Measurements from ENCODE around the gene STAMBP.

DNA sequence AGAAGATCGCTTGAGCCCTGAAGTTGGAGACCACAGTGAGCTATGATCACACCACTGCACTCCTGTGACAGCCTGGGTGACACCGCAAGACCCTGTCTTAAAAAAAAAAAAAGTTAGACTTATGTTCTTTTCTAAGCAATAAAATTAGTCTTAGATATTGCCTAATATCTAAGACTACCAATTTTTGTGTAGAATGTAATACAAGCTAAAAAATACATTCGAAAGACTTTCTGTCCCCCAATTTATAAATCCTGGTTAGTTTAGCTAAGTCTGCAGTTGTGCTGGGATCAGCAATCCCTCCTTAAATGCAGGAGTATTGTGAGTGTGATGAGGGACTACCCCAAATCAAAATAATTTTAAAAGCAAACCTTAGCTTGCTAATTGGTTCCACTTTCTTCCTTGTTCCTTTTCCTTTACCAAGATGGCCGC, 358 bp upstream of the STAMBP start:
- TF ChIP-seq, protein P1, sequence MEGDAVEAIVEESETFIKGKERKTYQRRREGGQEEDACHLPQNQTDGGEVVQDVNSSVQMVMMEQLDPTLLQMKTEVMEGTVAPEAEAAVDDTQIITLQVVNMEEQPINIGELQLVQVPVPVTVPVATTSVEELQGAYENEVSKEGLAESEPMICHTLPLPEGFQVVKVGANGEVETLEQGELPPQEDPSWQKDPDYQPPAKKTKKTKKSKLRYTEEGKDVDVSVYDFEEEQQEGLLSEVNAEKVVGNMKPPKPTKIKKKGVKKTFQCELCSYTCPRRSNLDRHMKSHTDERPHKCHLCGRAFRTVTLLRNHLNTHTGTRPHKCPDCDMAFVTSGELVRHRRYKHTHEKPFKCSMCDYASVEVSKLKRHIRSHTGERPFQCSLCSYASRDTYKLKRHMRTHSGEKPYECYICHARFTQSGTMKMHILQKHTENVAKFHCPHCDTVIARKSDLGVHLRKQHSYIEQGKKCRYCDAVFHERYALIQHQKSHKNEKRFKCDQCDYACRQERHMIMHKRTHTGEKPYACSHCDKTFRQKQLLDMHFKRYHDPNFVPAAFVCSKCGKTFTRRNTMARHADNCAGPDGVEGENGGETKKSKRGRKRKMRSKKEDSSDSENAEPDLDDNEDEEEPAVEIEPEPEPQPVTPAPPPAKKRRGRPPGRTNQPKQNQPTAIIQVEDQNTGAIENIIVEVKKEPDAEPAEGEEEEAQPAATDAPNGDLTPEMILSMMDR (conservative IDR thresholded peaks at IDR 0.05; ENCODE audit: low read depth, low read length), result no peak
- no peak for TF ChIP-seq EZH2 (IDR thresholded peaks at IDR 0.05; ENCODE audit: low read length, unreplicated experiment)

All from PC-3 (cell line).